Heart left ventricle (tissue), 13 donors: ENCODE data around the gene F8.
"Not testable (repeated sequence)": the region's sequence is repeated elsewhere in the genome, so short reads cannot be mapped to it uniquely, and the experiment has no call there.

Experiments used
- CTCF ChIP-seq, 12 donors: fragments of 200-600 bp; sonication (generic) in 4 of 12; IDR thresholded peaks; one replicate each; pipeline versions ENCODE4 v1.5.0 to v1.8.0; 2018 to 2022; ENCODE audit warnings: antibody characterized with exemption in 12 of 12, mild to moderate bottlenecking in 5 of 12
- POLR2A ChIP-seq, 2 donors: fragments of 450-650 bp; IDR thresholded peaks; one replicate each; pipeline ENCODE4 v1.6.1; 2017; ENCODE audit warnings: antibody characterized with exemption in 2 of 2, mild to moderate bottlenecking in 2 of 2, moderate library complexity in 2 of 2
- donor health status: ischemic (EF 13 %, LVEDD 7.1; RV severe dilation, severe dysfunction).
- donor health status: DM: no; HTN: yes; CAD: no.
- donor health status: DM: no; HTN: no; CAD: no.
- donor health status: ischemic (EF 25% LVEDD 6.9; RV normal size, moderate dysfunction).
- donor health status: ischemic (EF 25% LVEDD 5.7; RV mildly dilated, moderate dysfunction).
- donor health status: ischemic (EF 35%, LVEDD 5.7; RV mildly dilated, moderate dysfunction).
- donor health status: nonischemic (EF 11% LVEDD 7.7; RV severe dilation, severe dysfunction).
- donor health status: DM: yes; HTN: yes; CAD: no.
- donor health status: PGD.
- donor health status: ischemic (EF 29% LVEDD 5.4; RV normal size, mild dysfunction).
- donor health status: nonischemic (EF 23%, LVEDD 6.1; RV moderate dilation, normal function).

GRCh38 chrX:154939265-154939664, 83.3 kb downstream of the F8 start:
- not testable (repeated sequence) for TF ChIP-seq CTCF, POLR2A (IDR thresholded peaks at IDR 0.05)
